A673 (cell line): ENCODE measurements around the gene DPM2. TPM values are rescaled to one million over a fixed set of nuclear protein-coding genes. Genes with fewer than 3 reads are reported as not detected.
A peak's percentile ranks its signal among the peaks of the same experiment; 100 is the strongest.

Source experiments
- BruUV-seq: library from RNA; stranded (reverse); fragments of 400-500 nt; replicated peaks from 2 replicates; lab custom pipeline; 2021; lab: Mats Ljungman, UMichigan
- CTCF ChIA-PET: fragments of 300-600 bp; sonication (Branson Sonifier 250); formaldehyde crosslinking; loops from one replicate; lab custom pipeline; 2022; ENCODE audit warnings: antibody characterized with exemption; lab: Charles Lee
- POLR2A ChIA-PET: fragments of 300-600 bp; sonication (Branson Sonifier 250); formaldehyde crosslinking; loops from one replicate; lab custom pipeline; 2022; ENCODE audit warnings: antibody characterized with exemption; ENCODE audit not compliant: low non-redundant PET; lab: Charles Lee
- DNase-seq: peaks from one replicate; pipeline ENCODE4 v3.0.0-alpha.2; 2015; ENCODE audit warnings: low spot score
- H3K27ac ChIP-seq: fragments of 200-600 bp; sonication (generic); 2 replicates; pipeline ENCODE4 v1.5.1; 2016; ENCODE audit warnings: mixed run types, low read depth, mild to moderate bottlenecking, mixed read lengths, antibody characterized with exemption, low read length; ENCODE audit not compliant: poor library complexity, severe bottlenecking
- H3K27me3 ChIP-seq: fragments of 200-600 bp; sonication (generic); replicated peaks from 2 replicates; pipeline ENCODE4 v1.6.1; 2017; ENCODE audit warnings: mixed run types, low read depth, mild to moderate bottlenecking, mixed read lengths, antibody characterized with exemption, low read length; ENCODE audit not compliant: insufficient read depth, poor library complexity
- H3K36me3 ChIP-seq: fragments of 200-600 bp; sonication (generic); 2 replicates; pipeline ENCODE4 v1.6.1; 2016; ENCODE audit warnings: mixed run types, mild to moderate bottlenecking, mixed read lengths, antibody characterized with exemption, low read length; ENCODE audit not compliant: insufficient read depth, poor library complexity, severe bottlenecking
- H3K4me1 ChIP-seq: fragments of 200-600 bp; sonication (generic); 2 replicates; pipeline ENCODE4 v1.6.1; 2017; ENCODE audit warnings: mixed run types, mild to moderate bottlenecking, mixed read lengths, antibody characterized with exemption, low read length; ENCODE audit not compliant: insufficient read depth, poor library complexity, severe bottlenecking
- H3K4me3 ChIP-seq: fragments of 200-600 bp; sonication (generic); 2 replicates; pipeline ENCODE4 v1.5.1; 2016; ENCODE audit warnings: low read depth, mixed run types, mild to moderate bottlenecking, mixed read lengths, low read length; ENCODE audit not compliant: poor library complexity, severe bottlenecking
- H3K9me3 ChIP-seq: fragments of 200-600 bp; sonication (generic); 2 replicates; pipeline ENCODE4 v1.6.1; 2016; ENCODE audit warnings: mixed run types, low read depth, mild to moderate bottlenecking, mixed read lengths, antibody characterized with exemption, low read length; ENCODE audit not compliant: poor library complexity, severe bottlenecking
- CTCF ChIP-seq: fragments of 300-800, 200-600 bp; sonication (generic); conservative IDR thresholded peaks from 2 replicates; pipeline ENCODE4 v1.5.1; 2017; ENCODE audit warnings: low read depth, mild to moderate bottlenecking, antibody characterized with exemption, low read length, moderate library complexity, mixed read lengths
- EZH2 ChIP-seq: fragments of 200-600 bp; sonication (generic); IDR thresholded peaks from 2 replicates; pipeline ENCODE4 v1.6.1; 2017; ENCODE audit warnings: borderline replicate concordance, low read depth, mild to moderate bottlenecking, mixed read lengths, antibody characterized with exemption, low read length; ENCODE audit not compliant: poor library complexity, severe bottlenecking
- intact Hi-C: fragments of 100-400 bp; cut with micrococcal nuclease; formaldehyde crosslinking; loops from one replicate; pipeline ENCODE4 v1.10.0; 2022; ENCODE audit not compliant: unreplicated experiment
- total RNA-seq: library from RNA; stranded (reverse); gene quantifications from 2 replicates; pipeline ENCODE4 v1.2.3, GENCODE V29; 2021

The DPM2 gene
- total RNA-seq, 1 experiment from 2014 or later, result 51.5 TPM

- Histone ChIP-seq H3K27ac (peak overlapping the region; percentile 29), H3K4me1 (peaks cover 7% of the 10 kb centered on the region), H3K36me3 (peaks cover 20% of the 10 kb centered on the region), H3K9me3 (no peaks in the 10 kb centered on the region), H3K27me3 (no peaks in the 10 kb centered on the region), H3K4me3 (no peak overlapping the region)
- no peak for DNase-seq
- intact Hi-C loops, result no loop called here
- CTCF ChIA-PET, result no interaction called here
- POLR2A ChIA-PET, result no interaction called here
- BruUV-seq, result no TSS peak
- TF ChIP-seq CTCF (no peak), EZH2 (no peak)
Observed at GRCh38 chr9:127946728-127947127, 9.1 kb upstream of the DPM2 start.

- Histone ChIP-seq H3K9me3 (no peaks in the 10 kb centered on the region), H3K36me3 (peaks cover 21% of the 10 kb centered on the region), H3K4me1 (peaks cover 7% of the 10 kb centered on the region), H3K4me3 (no peak overlapping the region), H3K27ac (no peak overlapping the region), H3K27me3 (no peaks in the 10 kb centered on the region)
- intact Hi-C loops, result no loop called here
- ChIA-PET CTCF (interaction anchor here (0.6 kb wide), 1 partner anchor 724 kb away, joined by 6 read pairs; no protein-coding TSS in a partner anchor), POLR2A (no interaction called here)
- TF ChIP-seq EZH2 (no peak), CTCF (no peak)
- BruUV-seq, result no TSS peak
- DNase-seq, result no peak
Observed at GRCh38 chr9:127945942-127946341, 8.3 kb upstream of the DPM2 start.

- ChIA-PET POLR2A (no interaction called here), CTCF (no interaction called here)
- peaks cover 21% of the 10 kb centered on the region for H3K36me3 ChIP-seq
- no peaks in the 10 kb centered on the region for H3K27me3 ChIP-seq
- no peak overlapping the region for H3K4me3 ChIP-seq
- TF ChIP-seq CTCF (no peak), EZH2 (no peak)
- H3K4me1 ChIP-seq, result peaks cover 7% of the 10 kb centered on the region
- no TSS peak for BruUV-seq
- no peaks in the 10 kb centered on the region for H3K9me3 ChIP-seq
- intact Hi-C loops, result no loop called here
- DNase-seq, result no peak
- no peak overlapping the region for H3K27ac ChIP-seq
Observed at GRCh38 chr9:127945338-127945737, 7.7 kb upstream of the DPM2 start.
